GM12878 (cell line): Measurements from ENCODE around the gene JMJD7. TPM values are rescaled to one million over a fixed set of nuclear protein-coding genes. Genes with fewer than 3 reads are reported as not detected.

ENCODE experiments used
- ATAC-seq: fragments of 200-7000 bp; cut with Tn5 transposase; 3 replicates; pipeline ENCODE4 v1.9.1; 2020; ENCODE audit warnings: mild to moderate bottlenecking, moderate library complexity
- BruUV-seq: library from RNA; stranded (reverse); fragments of 400-500 nt; replicated peaks from 2 replicates; lab custom pipeline; 2021; lab: Mats Ljungman, UMichigan
- CTCF ChIA-PET: fragments of 300-600 bp; sonication (Branson Sonifier 250); formaldehyde crosslinking; extraction: SDS; loops from one replicate; lab custom pipeline; 2021; ENCODE audit warnings: inconsistent platforms; lab: Yijun Ruan, JAX
- POLR2A ChIA-PET: fragments of 350-600 bp; formaldehyde crosslinking; extraction: SDS; loops from one replicate; lab custom pipeline; 2021; ENCODE audit warnings: inconsistent platforms; lab: Charles Lee
- RAD21 ChIA-PET: fragments of 300-600 bp; sonication (Branson Sonifier 250); formaldehyde crosslinking; loops from one replicate; lab custom pipeline; 2023; ENCODE audit warnings: antibody characterized with exemption; ENCODE audit not compliant: unreplicated experiment; lab: Charles Lee
- SMC1A ChIA-PET: fragments of 300-600 bp; sonication (Branson Sonifier 250); formaldehyde crosslinking; loops from one replicate; lab custom pipeline; 2023; ENCODE audit not compliant: unreplicated experiment, uncharacterized antibody; lab: Charles Lee
- DNase-seq: peaks from one replicate; pipeline ENCODE4 v3.0.0-alpha.2; 2011; ENCODE audit warnings: low read depth, low spot score
- FAIRE-seq: peaks from 3 replicates; lab custom pipeline; 2011; peaks lifted over from hg19 to GRCh38; lab: Jason Lieb, UNC
- H2AFZ ChIP-seq: 2 replicates; pipeline ENCODE4 v1.6.0; 2011; ENCODE audit warnings: low read depth, low read length, control low read depth; ENCODE audit not compliant: control insufficient read depth
- H3K27ac ChIP-seq: 2 replicates; pipeline ENCODE4 v1.5.1; 2011; ENCODE audit warnings: control low read depth; ENCODE audit not compliant: control insufficient read depth, insufficient read depth
- H3K27me3 ChIP-seq, 2 experiments: replicated peaks in 1 of 2; 2 replicates each; pipeline versions ENCODE4 v1.6.0 to v1.6.1; 2011; ENCODE audit warnings: low read length in 1 of 2; ENCODE audit not compliant: control insufficient read depth in 2 of 2, insufficient read depth in 2 of 2
- H3K36me3 ChIP-seq, 2 experiments: 2 replicates each; pipeline ENCODE4 v1.5.1; 2011; ENCODE audit warnings: low read length in 1 of 2; ENCODE audit not compliant: control insufficient read depth in 2 of 2, insufficient read depth in 2 of 2
- H3K4me1 ChIP-seq: 2 replicates; pipeline ENCODE4 v1.6.1; 2011; ENCODE audit warnings: mild to moderate bottlenecking, low read length, moderate library complexity, mixed read lengths; ENCODE audit not compliant: control insufficient read depth, insufficient read depth
- H3K4me2 ChIP-seq: 2 replicates; pipeline ENCODE4 v1.6.0; 2011; ENCODE audit warnings: control low read depth; ENCODE audit not compliant: control insufficient read depth, insufficient read depth
- H3K4me3 ChIP-seq: fragments of 200-600 bp; sonication (generic); 2 replicates; pipeline ENCODE4 v1.5.1; 2016
- H3K79me2 ChIP-seq: 2 replicates; pipeline ENCODE4 v1.6.0; 2011; ENCODE audit warnings: low read length; ENCODE audit not compliant: control insufficient read depth, insufficient read depth
- H3K9ac ChIP-seq: 2 replicates; pipeline ENCODE4 v1.8.0; 2011; ENCODE audit warnings: low read length, control low read depth, mixed read lengths; ENCODE audit not compliant: control insufficient read depth, insufficient read depth
- H3K9me3 ChIP-seq: replicated peaks from 3 replicates; pipeline ENCODE4 v1.5.1; 2011; ENCODE audit warnings: mild to moderate bottlenecking, low read length; ENCODE audit not compliant: control insufficient read depth, insufficient read depth
- H4K20me1 ChIP-seq: 2 replicates; pipeline ENCODE4 v1.6.0; 2011; ENCODE audit not compliant: control insufficient read depth, insufficient read depth
- FOS ChIP-seq: IDR thresholded peaks from 3 replicates; pipeline ENCODE4 v1.6.1; 2011; ENCODE audit warnings: borderline replicate concordance; ENCODE audit not compliant: insufficient read length; ENCODE audit errors: extremely low read depth
- HDGF ChIP-seq: fragments of 450-650 bp; IDR thresholded peaks from 2 replicates; pipeline ENCODE4 v1.6.1; 2016; ENCODE audit warnings: antibody characterized with exemption
- LARP7 ChIP-seq: fragments of 450-650 bp; IDR thresholded peaks from 2 replicates; pipeline ENCODE4 v1.6.1; 2017; ENCODE audit warnings: mild to moderate bottlenecking
- MYC ChIP-seq: IDR thresholded peaks from 2 replicates; pipeline ENCODE4 v1.6.1; 2011; ENCODE audit warnings: mild to moderate bottlenecking, low read length, moderate library complexity, inconsistent platforms; ENCODE audit not compliant: insufficient read depth, insufficient replicate concordance, insufficient read length, severe bottlenecking
- NFIC ChIP-seq: IDR thresholded peaks from 2 replicates; pipeline ENCODE4 v1.6.1; 2012; ENCODE audit warnings: low read depth, mild to moderate bottlenecking, inconsistent platforms, low read length, moderate library complexity
- NR2C2 ChIP-seq: IDR thresholded peaks from 2 replicates; pipeline ENCODE4 v1.6.1; 2011; ENCODE audit warnings: borderline replicate concordance, low read depth; ENCODE audit not compliant: control insufficient read depth, insufficient read length
- RAD51 ChIP-seq: fragments of 450-650 bp; IDR thresholded peaks from 2 replicates; pipeline ENCODE4 v1.6.1; 2016; ENCODE audit warnings: moderate library complexity, mild to moderate bottlenecking, inconsistent platforms
- SMAD1 ChIP-seq: fragments of 450-650 bp; IDR thresholded peaks from 2 replicates; pipeline ENCODE4 v1.6.1; 2018; ENCODE audit warnings: mild to moderate bottlenecking, low read depth; ENCODE audit not compliant: partially characterized antibody
- SPI1 ChIP-seq: IDR thresholded peaks from 2 replicates; pipeline ENCODE4 v1.6.1; 2011; ENCODE audit warnings: low read depth, mild to moderate bottlenecking, low read length, moderate library complexity, borderline replicate concordance; ENCODE audit not compliant: insufficient read depth
- SREBF1 ChIP-seq: IDR thresholded peaks from 2 replicates; pipeline ENCODE4 v1.6.1; 2012; ENCODE audit warnings: mild to moderate bottlenecking, low read length
- WGBS: methylation state at CpG from one replicate; pipeline ENCODE4 v1.1.6; 2016; ENCODE audit warnings: low lambda C conversion rate; ENCODE audit not compliant: insufficient replicate concordance, insufficient coverage; ENCODE audit errors: missing lambda C conversion rate; 5-methylcytosine and 5-hydroxymethylcytosine counted together
- in situ Hi-C: fragments of 300-500 bp; cut with MboI; formaldehyde crosslinking; loops from 9 replicates; pipeline ENCODE4 v1.14.3; 2018; ENCODE audit warnings: mixed read lengths
- intact Hi-C: fragments of 100-400 bp; cut with micrococcal nuclease; formaldehyde crosslinking; loops from one replicate; pipeline ENCODE4 v1.14.2; 2022; ENCODE audit not compliant: unreplicated experiment
- polyA plus RNA-seq, 11 experiments: library from polyadenylated mRNA; depleted of rRNA in 4 of 11; unstranded in 6 of 11; stranded (reverse) in 5 of 11; fragments of >200 nt; fragmentation: Nextera tagmentation in 4 of 11; fragmentation: Illumina TruSeq in 1 of 11; extraction: Ambion mirVana in 4 of 11; extraction: Trizol in 1 of 11; gene quantifications; 1 replicate in 1 of 11; 2 replicates in 10 of 11; pipeline versions ENCODE4 v1.2.1 to v1.2.3, GENCODE V29; 2011 to 2016; ENCODE audit warnings: inconsistent platforms in 2 of 11, missing spikeins in 2 of 11, low read depth in 1 of 11
- total RNA-seq, 4 experiments: library from RNA; depleted of rRNA in 3 of 4; stranded (reverse); fragments of >200 nt in 3 of 4; fragmentation: Illumina TruSeq in 1 of 4; extraction: Trizol in 1 of 4; gene quantifications; 2 replicates each; pipeline versions ENCODE4 v1.2.1 to v1.2.3, GENCODE V29; 2013 to 2021

Gene JMJD7
- total and polyA plus RNA-seq, 10 of the 15 experiments (the other 5 are each of a cell fraction or from before 2014, with no cell fraction given): 0.79 to 12.2 (median 6.5) TPM

DNA sequence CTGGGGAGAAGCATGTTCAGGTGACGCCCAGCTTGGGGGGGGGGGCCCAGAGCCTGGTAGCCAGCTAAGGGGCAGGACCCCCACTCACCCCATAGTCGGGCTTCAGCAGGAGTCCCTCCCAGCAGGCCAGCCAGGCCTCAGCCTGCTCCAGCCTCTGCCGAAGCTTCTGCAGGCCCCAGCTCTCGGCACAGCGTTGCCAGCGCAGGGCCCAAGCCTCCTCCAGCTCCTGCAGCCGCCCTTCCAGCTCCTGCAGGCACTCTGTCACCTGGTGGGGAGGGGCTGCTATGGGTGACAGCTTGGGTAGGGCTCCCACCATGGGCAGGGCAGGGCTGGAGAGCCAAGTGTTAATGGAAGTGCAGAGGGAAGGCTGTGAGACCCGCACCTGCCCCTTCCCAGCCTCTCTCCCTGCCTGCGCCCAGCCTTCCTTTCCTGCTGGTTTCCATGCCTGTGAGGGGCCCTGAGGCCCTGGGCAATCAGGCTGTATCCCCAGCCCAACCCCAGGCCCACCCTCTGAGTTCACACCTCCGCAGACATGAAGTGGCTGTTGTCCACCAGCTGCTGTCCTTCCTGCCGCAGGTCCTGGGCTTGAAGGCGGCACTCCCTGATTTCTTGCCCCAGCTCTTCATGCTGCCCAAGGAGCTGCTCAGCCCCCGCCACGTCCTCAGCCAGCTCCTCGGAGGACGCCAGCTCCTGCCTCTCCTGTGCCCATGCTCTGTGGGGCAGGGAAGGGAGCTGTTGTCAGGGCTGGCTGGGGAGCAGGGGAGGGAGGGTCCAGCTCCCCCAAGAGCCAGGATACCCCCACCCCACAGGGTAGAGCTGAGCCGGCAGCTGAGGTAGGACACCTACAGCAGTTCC lies 25.1 kb downstream of the JMJD7 start:
- CTCF ChIA-PET: no interaction called here
- no peak for DNase-seq
- SMC1A ChIA-PET: no interaction called here
- H3K79me2 ChIP-seq: no peaks in the 10 kb centered on the region
- H3K4me1 ChIP-seq: no peaks in the 10 kb centered on the region
- 59% methylated on average over 15 of the region's 17 CpGs for WGBS
- H3K27ac ChIP-seq: no peak overlapping the region
- in situ Hi-C loops: no loop called here
- no peak overlapping the region for H3K9ac ChIP-seq
- no TSS peak for BruUV-seq
- TF ChIP-seq SPI1 (no peak), SMAD1 (no peak), NR2C2 (no peak), HDGF (no peak), MYC (no peak), FOS (no peak), RAD51 (no peak), SREBF1 (no peak), NFIC (no peak), LARP7 (no peak)
- intact Hi-C loops: no loop called here
- H3K36me3 ChIP-seq: no peaks in the 10 kb centered on the region; a peak in 1 of 4 replicates
- POLR2A ChIA-PET: no interaction called here
- no peak for FAIRE-seq
- H2AFZ ChIP-seq: no peak overlapping the region
- no peaks in the 10 kb centered on the region for H3K9me3 ChIP-seq
- H4K20me1 ChIP-seq: no peaks in the 10 kb centered on the region; the same call in 1 of the 2 replicates
- H3K27me3 ChIP-seq: no peaks in the 10 kb centered on the region
- H3K4me2 ChIP-seq: no peak overlapping the region
- H3K4me3 ChIP-seq: no peak overlapping the region
- RAD21 ChIA-PET: interaction anchor here (0.6 kb wide), 1 partner anchor 76 kb away, joined by 3 read pairs; no protein-coding TSS in a partner anchor
- ATAC-seq: no peak
